SIG-M5 (cell line): Measurements from ENCODE around the gene MIXL1.
A peak's percentile ranks its signal among the peaks of the same experiment; 100 is the strongest.
"Not testable (repeated sequence)": the region's sequence is repeated elsewhere in the genome, so short reads cannot be mapped to it uniquely, and the experiment has no call there.

Experiments
- DNase-seq: peaks from one replicate; lab custom pipeline; 2025; lab: John Stamatoyannopoulos, UW

Gene MIXL1

DNA sequence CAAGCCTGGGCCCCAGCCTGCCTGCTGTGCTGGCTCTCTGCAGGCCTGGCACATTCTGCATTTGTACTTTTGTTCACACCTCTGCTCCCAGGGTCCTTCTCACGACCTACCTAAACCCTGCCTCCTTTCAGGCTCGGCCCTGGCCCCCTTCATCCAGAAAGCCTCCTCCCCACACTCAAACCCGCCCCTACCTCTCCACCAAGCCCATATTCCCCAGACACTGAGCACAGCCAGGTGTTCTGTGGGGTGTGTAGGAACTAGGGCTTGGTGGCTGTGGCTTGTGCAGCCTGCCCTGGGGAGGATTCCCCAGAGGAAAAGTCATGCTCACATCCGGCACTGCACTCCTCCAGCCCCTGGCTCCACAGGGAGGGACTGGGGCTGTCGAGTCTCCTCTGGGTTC lies 8.2 kb upstream of the MIXL1 start:
- no peak for DNase-seq

DNA sequence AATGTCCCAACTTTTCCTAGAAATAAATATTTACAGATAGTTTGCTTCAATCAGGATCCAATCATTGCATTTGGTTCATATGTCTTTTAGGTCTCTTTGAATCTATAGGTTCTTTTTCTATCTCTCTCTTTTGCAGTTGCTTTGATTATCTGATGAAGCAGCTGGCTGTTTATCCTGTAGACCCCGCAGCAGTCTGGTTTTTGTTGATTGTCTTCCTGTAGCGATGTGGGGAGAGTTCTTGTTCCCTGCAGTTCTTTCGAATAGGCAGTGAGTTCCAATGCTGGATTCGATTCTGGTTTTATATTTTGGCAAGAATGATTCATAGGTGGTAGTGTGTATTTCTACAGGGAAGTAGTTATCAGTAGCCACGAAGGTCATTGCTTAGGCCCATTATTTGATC lies 7.4 kb upstream of the MIXL1 start:
- DNase-seq = no peak

DNA sequence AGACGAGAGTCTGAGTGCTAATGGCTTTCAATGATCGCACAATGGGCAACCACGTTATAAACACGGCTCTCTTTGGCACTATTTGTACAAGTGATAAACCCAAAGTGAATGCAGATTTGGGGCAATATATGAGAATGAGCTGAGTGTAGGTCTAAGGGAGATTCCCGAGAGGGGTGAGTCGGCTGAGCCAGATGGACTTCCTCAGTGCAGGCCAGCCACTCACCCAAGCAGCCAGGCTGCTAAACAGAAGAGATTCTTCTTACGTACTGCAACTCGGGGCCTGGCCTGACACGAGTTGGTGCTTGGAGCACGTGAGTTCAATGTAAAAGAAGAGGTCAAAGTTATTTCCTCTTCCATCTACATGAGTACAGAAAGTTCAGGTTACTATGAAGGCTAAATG lies 6.2 kb upstream of the MIXL1 start:
- DNase-seq = no peak

DNA sequence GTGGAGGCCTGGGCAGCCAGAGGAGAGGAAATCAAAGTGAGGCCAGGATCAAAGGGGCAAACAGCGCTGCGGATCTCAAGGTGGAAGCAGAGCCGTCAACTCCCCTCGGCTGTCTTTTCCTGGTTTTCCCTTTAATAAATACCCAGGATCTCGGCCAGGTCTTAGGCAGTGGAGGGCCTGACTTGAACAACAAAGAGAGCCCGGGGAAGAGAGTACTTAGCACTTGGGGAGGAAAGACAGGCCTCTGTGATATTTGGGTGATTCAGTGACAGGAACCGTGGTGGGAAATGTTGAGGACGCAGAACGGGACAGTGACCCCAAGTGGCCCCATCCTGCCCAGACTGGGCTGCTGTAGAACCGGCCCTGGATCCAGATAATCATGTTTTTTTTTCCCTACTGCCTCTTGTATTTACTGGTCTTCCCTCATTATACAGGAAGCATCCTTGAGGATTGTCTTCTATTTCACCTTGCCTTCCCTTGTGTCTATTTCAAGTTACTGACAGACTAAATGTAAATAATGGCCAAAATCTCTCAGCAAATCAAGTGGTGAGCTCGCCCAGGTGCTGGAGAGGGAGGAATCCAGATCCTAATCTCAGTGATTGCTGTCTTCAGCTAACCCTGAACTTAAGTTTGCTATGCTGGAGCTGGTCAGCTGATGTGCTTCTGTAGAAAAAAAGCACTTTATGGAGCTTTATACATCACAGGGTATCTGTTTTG lies 2.8 kb upstream of the MIXL1 start:
- no peak for DNase-seq

DNA sequence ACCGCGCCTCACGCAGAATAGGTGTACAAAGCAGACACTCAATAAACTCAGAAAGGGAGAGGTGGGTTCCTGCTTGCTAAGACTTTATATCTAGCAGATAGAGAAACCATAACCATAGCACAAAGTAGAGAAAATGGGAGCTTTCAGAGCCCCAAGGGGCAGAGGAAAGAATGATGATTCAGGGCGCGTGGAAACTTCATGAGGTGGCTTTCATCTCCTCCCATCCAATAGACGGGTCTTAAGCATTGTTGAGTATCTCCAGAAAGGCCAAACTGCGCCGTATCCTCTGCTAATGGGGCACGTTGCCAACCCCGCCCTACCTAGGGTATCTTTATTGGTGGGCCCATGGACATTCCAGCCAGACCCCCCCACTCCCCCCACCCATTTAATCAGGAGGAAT lies 778 bp upstream of the MIXL1 start:
- no peak for DNase-seq

DNA sequence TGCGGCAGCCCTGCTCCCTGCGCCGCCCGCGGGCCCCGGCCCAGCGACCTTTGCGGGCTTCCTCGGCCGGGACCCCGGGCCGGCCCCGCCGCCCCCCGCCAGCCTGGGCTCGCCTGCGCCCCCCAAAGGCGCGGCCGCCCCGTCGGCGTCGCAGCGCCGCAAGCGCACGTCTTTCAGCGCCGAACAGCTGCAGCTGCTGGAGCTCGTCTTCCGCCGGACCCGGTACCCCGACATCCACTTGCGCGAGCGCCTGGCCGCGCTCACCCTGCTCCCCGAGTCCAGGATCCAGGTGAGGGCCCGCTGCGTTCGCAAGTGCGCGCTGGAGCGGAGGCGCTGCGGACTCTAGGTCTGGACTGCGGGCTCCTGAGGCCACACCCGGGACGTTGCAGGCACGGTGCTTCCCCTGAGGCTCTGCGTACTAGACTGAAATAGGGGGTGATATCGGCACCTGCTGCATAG lies 351 bp downstream of the MIXL1 start:
- no peak for DNase-seq

DNA sequence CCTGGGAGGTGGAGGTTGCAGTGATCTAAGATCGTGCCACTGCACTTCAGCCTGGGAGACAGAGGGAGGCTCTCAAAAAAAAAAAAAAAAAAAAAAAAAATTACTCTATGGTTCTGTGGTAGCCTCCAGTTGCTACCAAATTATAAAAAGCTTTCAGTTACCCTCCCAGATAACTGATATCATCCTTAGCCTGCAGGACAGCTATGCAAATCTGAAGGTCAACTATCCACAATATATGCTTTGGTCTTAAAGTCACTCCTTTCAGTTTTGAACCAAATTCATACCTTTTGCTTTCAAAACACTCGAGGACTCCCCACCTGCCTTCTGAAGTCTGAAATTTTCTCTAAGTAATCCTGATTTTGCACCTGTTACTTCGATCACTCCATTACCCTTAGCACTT lies 3.1 kb downstream of the MIXL1 start:
- DNase-seq = no peak

DNA sequence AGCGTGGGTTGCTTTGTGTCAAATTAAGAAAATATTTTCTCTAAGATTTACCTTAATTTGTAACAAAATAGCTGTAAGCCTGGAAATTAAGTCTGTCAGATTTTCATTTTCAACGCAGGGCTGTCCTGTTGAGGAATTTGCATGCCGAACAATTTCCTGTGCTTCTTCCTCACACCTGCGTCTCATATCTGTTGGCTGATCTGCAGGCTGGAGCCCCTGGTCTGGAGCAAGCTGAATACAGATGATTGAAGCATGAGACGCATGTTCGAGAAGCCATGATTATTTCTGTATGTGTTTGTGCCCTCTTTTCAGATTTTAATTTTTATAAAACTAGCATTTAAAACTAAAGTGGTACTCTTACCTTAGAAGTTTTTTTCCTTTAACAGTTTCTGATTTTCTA lies 9.8 kb downstream of the MIXL1 start:
- DNase-seq = no peak

DNA sequence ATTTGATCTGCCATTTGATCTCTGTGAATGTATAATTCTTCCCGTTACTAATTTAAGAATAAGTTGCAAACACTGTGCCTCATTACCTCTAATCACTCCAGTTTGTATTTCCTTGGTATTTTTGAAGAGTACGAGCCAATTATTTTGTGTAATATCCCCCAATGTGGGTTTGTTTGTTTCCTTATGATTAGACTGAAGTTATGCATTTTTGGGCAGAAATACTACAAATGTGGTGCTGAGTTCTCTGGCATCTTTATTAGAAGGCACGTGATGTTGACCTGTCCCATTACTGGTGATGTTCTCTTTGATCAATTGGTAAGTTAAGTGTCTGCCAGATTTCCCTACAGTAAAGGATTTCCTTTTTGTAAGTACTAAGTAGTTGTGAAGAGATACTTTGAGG lies 10.3 kb downstream of the MIXL1 start:
- DNase-seq = no peak

DNA sequence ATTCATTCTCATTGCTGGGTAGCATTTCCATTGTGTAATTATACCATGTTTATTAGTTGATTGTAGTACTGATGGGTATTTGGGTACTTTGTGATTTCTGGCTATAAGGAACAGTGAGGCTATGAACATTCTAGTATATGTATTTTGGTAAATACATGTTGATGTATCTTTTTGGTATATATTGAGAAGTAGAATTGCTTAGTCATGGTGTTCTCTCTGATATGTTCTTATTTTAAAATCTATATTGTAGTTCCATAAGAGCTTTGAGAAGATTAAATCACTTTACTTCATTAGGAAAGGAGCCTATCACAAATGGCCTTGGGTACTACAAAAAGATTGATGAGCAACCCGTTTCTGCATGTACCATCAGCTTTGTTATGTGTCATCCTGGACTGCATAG lies 13.4 kb downstream of the MIXL1 start:
- no peak for DNase-seq

DNA sequence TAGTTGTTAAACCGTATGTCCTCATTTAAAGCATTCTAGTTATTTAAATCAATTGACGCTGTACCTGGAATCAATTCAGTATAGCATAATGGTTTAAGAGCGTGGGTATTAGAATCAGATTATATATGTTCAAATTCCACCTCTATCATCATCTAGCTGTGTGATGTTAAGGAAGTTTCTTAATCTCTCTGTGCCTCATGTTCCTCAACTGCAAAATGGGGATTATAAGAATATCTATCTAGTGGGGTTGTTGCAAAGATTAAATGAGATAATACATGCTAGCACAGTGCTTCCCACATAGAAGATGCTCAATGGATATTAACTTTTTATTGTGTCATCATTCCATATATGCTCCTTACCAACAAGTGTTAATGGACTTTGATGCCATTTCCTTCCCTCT lies 16.0 kb downstream of the MIXL1 start:
- no peak for DNase-seq

DNA sequence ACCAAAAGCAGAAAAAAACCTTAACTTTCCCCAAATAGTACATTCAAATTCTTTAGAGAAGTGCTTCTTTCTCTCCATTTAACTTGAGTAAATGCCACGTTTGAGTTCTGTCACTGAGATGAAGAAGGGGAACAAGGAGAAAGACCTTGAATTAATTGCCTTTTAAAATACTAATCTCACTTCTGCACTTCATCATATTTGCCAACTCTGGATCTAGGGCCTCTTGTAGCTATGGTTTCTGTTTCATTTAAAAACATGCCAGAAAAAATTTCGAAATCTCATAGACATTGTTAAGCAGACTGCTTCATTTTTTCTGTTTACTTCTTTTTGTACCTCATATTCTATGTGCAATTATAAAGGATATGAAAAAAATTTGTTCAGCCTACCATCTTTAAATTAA lies 24.6 kb downstream of the MIXL1 start:
- DNase-seq = peak; percentile 76

DNA sequence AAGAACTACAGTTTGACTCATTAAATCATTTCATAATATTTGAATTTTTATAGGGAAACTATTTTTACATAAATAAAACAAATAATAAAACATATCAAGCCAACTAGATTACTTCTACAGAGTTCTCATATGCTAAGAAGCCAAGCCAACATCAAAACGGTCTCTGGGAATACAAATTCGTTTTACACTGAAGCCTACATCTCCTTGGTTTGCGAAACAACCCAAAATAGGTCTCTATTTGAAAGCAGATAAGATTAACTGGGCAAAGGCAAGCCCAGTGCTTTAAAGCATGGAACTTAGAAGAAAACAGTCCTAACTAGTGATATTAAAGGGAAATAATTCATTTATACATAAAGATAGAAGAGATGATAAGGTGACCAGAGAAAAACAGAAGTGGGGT lies 25.3 kb downstream of the MIXL1 start:
- DNase-seq = no peak

DNA sequence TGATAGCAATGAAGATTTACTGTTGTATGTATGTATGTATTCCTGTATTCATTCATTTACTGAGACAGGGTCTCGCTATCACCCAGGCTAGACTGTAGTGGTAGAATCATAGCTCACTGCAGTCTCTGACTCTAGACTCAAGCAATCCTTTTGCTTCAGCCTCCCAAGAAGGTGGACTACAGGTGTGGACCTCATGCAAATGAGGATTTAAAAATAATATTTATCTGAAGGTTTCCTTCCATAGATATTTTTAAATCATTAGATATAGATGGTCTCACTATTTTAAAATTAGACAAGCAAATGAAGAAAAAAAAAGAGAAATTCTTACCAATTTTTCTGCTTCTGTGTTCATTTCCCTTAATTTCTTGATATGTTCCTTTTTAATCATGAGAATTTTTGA lies 27.0 kb downstream of the MIXL1 start:
- DNase-seq = no peak

DNA sequence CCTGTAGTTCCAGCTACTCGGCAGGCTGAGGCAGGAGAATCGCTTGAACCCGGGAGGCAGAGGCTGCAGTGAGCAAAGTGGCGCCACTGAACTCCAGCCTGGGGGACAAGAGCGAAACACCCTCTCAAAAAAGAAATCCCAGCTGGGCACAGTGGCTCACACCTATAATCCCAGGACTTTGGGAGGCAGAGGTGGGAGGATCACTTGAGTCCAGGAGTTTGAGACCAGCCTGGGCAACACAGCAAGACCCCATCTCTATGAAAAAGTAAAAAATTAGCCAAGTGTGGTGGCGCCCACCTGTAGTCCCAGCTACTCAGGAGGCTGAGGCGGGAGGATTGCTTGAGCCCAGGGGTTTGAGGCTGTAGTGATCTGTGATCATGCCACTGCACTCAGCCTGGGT lies 29.4 kb downstream of the MIXL1 start:
- DNase-seq = not testable (repeated sequence)

DNA sequence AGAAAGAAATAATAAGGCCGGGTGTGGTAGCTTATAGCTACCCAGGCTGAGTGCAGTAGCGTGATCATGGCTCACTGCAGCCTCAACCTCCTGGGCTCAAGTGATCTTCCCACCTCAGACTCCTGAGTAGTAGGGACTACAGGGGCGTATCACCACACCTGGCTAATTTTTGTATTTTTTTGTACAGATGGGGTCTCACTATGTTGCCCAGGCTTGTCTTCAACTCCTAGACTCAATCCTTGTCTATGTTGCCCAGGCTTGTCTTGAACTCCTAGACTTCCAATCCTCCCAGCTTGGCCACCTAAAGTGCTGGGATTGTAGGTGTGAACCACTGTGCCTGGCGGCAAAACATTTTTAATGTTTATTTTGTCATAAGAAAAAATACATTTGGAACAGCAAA lies 30.5 kb downstream of the MIXL1 start:
- no peak for DNase-seq

DNA sequence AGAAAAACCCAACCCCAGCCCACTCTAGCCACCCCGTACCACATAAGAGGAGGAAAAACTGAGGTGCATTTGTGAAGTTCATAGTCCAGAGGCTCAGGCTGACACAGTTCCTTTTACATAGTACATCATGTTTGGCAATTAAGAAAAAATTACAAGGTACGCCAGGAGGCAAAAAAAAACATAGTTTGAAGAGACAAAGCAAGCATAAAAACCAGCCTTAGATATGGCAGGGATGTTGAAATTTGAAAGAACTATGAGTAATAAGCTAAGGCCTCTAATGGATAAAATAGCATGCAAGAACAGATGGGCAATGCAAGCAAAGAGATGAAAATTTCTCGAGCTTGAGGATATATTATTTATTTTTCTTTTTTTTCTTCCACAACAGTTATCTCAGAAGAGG lies 31.9 kb downstream of the MIXL1 start:
- DNase-seq = no peak

DNA sequence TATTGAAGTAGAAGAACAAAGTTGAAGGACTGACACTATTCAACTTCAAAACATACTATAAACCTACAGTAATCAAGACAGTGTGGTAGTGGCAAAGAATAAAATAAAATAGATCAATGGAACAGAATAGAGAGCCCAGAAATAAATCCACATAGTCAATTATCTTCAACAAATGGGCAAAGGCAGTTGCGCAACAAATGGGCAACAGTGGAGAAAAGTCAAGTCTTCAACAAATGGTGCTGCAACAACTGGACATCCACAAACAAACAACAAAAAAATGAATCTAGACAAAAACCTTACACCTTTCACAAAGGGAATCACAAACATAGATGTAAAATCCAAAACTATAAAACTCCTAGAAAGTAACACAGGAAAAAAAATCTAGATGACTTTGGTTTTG lies 38.4 kb downstream of the MIXL1 start:
- DNase-seq = no peak

DNA sequence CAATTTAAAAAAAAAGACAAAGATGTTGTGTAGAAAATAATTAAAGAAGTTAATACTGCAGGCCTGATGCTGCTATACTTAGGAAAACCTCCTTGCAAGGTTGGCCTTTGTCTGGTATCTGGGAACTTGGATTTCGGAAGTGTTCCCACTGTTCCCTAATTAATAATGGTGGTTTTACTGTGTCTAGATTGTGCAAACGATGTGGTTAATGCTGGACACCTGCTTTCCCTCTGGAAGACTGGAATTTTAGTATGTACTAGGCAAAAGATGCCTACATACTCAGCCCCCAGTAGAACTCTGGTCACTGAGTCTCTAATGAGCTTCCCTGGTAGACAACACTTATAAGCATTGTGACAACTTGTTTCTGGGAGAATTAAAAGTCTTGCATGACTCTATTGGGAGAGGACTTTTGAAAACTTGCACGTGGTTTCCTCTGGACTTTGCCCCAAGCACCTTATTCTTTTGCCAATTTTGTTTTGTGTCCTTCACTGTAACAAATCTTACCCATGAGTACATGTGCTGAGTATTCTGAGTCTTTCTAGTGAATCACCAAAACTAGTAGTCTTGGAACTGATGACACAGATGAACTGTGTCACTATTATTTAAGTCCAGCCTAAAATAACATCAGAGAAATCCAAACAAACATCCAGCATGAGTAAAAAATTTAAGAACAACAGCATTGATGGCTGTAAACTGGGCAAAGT lies 45.1 kb downstream of the MIXL1 start:
- no peak for DNase-seq

DNA sequence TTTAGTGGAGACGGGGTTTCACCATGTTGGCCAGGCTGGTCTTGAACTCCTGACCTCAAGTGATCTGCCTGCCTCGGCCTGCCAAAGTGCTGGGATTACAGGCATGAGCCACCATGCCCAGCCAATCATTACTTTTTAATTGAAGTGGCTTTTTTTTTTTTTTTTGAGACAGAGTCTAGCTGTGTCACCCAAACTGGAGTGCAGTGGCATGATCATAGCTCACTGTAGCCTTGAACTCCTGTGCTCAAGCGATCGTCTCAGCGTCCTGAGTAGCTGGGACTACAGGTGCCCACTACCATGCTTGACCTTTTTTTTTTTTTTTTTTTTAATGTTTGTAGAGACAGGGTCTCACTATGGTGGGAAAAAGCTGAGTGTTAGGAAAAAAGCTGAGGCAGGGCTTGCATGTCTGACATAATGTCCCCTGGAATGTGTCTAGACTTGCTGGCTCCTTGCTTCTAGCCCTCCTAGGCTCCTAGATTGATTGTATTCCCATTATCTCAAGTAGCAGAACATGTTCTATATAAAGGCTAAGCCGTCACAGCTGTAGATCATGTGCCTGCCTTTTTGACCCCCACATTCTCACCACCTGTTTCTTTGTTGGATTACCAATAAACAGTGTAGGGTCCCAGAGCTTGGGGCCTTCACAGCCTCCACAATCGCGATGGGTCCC lies 48.9 kb downstream of the MIXL1 start:
- not testable (repeated sequence) for DNase-seq

DNA sequence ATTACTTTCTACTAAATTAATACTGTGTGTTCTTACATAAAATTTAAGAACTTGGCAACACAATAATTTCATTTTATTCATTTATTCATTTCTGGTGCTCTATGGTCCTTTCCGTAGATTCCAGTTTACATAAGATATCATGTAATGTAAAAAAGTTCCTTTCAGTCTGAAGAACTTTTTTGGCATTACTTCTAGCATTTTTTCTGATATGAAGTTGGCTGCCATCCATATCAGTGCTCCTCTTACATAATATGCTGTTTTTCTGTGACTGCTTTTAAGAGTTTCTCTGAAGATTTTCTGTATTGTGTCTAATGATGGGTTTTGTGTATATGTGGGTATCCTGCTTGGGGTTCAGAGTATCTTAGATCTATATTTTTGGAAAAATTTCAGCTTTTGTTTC lies 50.7 kb downstream of the MIXL1 start:
- no peak for DNase-seq

DNA sequence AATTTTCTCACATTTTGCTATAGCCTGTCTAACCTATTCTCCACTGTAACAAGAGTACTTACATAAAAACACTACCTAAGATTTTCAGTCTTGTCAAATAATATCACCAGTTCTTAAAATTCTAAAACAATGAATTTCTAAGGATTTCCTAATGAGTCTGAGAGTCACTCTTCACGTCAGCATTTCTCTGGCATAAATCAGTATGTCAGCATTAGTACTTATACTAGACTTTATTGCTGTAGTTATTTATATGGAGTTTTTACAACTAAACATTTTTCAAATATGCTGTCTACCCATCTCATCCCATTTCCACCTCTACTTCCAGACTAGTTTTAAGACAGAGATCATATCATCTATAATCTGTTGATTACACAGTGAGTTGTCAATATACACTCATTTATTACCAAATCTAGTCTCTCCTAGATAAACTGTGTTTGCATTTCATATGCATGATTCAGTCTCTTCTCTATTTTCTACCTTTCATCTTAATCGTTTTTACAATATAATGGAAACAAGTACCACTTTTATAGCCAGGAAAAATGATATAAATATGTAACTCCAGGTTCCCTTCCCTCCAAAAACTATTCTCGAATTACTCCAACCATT lies 52.7 kb downstream of the MIXL1 start:
- DNase-seq = no peak
